Lower leg skin (tissue), 4 donors: ENCODE data around the gene PTPRN2. TPM values are rescaled to one million over a fixed set of nuclear protein-coding genes. Genes with fewer than 3 reads are reported as not detected.
"Not testable (repeated sequence)": the region's sequence is repeated elsewhere in the genome, so short reads cannot be mapped to it uniquely, and the experiment has no call there.

Source experiments
- DNase-seq, 2 donors: peaks; one replicate each; pipeline ENCODE4 v3.0.0-alpha.2; 2019; ENCODE audit warnings: low spot score in 2 of 2
- H3K4me3 ChIP-seq: fragments of 200-600 bp; sonication (generic); 2 replicates; pipeline ENCODE4 v1.5.1; 2017; ENCODE audit warnings: mild to moderate bottlenecking, low read depth; ENCODE audit not compliant: poor library complexity, severe bottlenecking
- CTCF ChIP-seq, 3 donors: fragments of 450-650 bp; IDR thresholded peaks; one replicate each; pipeline ENCODE4 v1.5.1; 2016; ENCODE audit warnings: antibody characterized with exemption in 3 of 3, mild to moderate bottlenecking in 3 of 3, moderate library complexity in 2 of 3
- POLR2A ChIP-seq, 2 donors: fragments of 450-650 bp; IDR thresholded peaks; one replicate each; pipeline ENCODE4 v1.6.1; 2016 to 2017; ENCODE audit warnings: antibody characterized with exemption in 2 of 2, mild to moderate bottlenecking in 1 of 2, moderate library complexity in 1 of 2
- WGBS, 2 donors: methylation state at CpG; one replicate each; pipeline ENCODE4 v1.1.5; 2018; 5-methylcytosine and 5-hydroxymethylcytosine counted together
- intact Hi-C: fragments of 100-400 bp; cut with DNase I; formaldehyde crosslinking; loops from one replicate; pipeline ENCODE4 v1.15.0; 2023; ENCODE audit warnings: low total_unique reads
- total RNA-seq, 4 donors: library from RNA; depleted of rRNA; stranded (reverse); fragments of >200 nt; gene quantifications; one replicate each; pipeline ENCODE4 v1.1.0, GENCODE V29; 2016

Gene PTPRN2
- total RNA-seq, 4 donors from 2014 or later = 0.11 to 1.6 (median 0.92) TPM

DNA sequence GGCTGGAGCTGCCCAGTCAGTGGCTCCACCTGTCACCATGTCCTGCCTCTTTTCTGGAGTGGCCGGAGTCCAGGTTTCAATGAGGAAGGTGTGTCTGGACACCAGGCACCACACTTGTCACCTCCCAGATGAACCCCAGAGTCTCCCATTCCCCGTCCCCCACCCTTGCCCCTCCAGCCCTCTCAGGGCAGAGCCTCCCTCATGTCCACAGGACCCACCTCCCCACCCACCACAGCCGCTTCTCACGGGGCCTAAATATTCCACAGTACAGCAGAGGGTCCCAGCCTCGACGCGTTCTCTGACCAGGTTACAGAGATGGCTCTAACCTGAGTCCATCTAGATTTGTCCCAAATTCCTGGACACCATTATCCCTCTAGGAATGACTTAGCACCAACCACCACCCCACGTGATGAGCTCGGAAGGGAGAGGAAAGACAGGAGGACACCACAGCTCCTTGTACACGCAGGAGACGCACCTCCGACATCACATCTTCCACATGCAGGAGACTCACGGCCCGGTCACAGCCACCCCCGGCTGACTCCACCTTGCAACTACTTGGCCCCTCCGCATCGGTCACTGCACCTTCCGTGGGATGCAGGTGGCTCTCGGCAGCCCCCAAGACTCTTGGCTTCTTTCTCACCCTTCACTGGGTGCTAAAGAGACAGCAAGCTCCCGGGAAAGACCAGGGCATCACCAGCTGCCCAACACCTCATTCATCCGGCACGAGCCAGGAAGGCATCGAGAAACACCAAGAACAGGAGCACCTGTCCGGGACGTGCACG, 690.7 kb downstream of the PTPRN2 start:
- no peak for TF ChIP-seq CTCF (IDR thresholded peaks at IDR 0.05)
- no peak overlapping the region for H3K4me3 ChIP-seq
- intact Hi-C loops = no loop called here
- 86 to 90% methylated on average over 26 of the region's 26 CpGs for WGBS, 2 donors
- DNase-seq = no peak

GRCh38 chr7:157896376-157896675, 691.3 kb downstream of the PTPRN2 start:
- intact Hi-C loops, H3K4me3 ChIP-seq, DNase-seq: not testable (repeated sequence)
- 89 to 92% methylated on average over 15 of the region's 15 CpGs for WGBS, 2 donors

- H3K4me3 ChIP-seq = no peak overlapping the region
- intact Hi-C loops = no loop called here
- 74% methylated on average over 18 to 19 of the region's 19 CpGs for WGBS, 2 donors
- TF ChIP-seq CTCF (IDR thresholded peaks at IDR 0.05) (no peak), POLR2A (IDR thresholded peaks at IDR 0.05) (no peak)
- no peak for DNase-seq
Measured at GRCh38 chr7:157895520-157896375, 691.9 kb downstream of the PTPRN2 start.

DNA sequence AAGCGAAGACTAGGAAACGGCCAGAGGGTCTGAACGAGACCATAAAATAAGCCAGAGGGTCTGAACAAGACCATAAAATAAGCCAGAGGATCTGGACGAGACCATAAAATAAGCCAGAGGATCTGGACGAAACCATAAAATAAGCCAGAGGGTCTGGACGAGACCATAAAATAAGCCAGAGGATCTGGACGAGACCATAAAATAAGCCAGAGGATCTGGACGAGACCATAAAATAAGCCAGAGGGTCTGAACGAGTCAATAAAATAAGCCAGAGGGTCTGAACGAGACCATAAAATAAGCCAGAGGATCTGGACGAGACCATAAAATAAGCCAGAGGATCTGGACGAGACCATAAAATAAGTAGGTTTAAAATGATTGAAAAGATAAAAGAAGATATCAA, 692.5 kb downstream of the PTPRN2 start:
- intact Hi-C loops, DNase-seq, H3K4me3 ChIP-seq: not testable (repeated sequence)
- 65 to 66% methylated on average over 12 of the region's 12 CpGs for WGBS, 2 donors

- 88 to 91% methylated on average over 15 of the region's 15 CpGs for WGBS, 2 donors
- no peak for DNase-seq
- no peak overlapping the region for H3K4me3 ChIP-seq
- no peak for TF ChIP-seq CTCF (IDR thresholded peaks at IDR 0.05)
- no peak for TF ChIP-seq POLR2A (IDR thresholded peaks at IDR 0.05)
- intact Hi-C loops = no loop called here
Measured at GRCh38 chr7:157893535-157894044, 694.0 kb downstream of the PTPRN2 start.

DNA sequence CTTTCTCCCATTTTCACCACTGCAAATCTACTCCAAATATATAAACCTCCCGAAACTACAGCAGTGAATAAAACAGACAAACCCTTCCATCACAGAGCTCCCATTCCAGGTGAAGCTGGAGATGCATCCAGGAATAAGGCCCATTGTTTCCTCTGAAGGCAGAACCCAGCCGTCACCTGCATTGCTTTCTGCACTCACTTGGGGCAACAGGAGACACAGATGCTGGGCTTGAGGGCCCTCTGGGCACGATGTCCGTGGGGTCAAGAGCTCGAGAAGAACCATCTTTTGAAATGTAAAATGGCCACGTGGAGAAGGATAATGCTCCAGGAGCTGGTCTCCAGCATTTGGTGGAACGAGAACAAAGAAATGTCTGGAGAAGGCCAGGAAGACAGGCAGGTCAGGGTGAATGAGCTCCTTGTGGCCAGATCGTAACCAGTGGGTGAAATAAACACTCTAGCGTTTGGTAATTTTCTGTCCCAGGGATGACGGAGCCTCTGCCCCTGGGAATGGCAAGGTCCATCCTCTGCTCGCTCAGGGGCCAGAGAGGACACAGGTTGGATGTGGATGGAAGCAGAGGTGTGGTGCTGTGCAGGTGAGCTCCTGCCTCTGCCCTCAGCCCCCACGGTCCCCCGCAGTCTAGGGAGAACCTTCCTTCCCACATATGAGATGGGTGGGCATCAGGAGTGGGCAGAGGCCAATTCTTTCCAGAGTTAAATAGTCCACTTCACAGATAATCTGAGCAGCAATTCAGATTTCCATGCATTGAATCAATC, 694.7 kb downstream of the PTPRN2 start:
- 86% methylated on average over 13 of the region's 13 CpGs for WGBS, 2 donors
- TF ChIP-seq POLR2A (IDR thresholded peaks at IDR 0.05) = no peak
- no peak for TF ChIP-seq CTCF (IDR thresholded peaks at IDR 0.05)
- intact Hi-C loops = no loop called here
- no peak for DNase-seq
- H3K4me3 ChIP-seq = no peak overlapping the region
